GM19099 (cell line): ENCODE data around the gene LPIN3.

Source experiments
- POLR2A ChIP-seq: IDR thresholded peaks from 3 replicates; pipeline ENCODE4 v1.6.1; 2011; ENCODE audit warnings: low read depth; ENCODE audit not compliant: insufficient read length; ENCODE audit errors: extremely low read depth

LPIN3 gene

GRCh38 chr20:41406896-41407444 is 66.3 kb downstream of the LPIN3 start:
- TF ChIP-seq POLR2A = no peak

- TF ChIP-seq POLR2A = no peak
These were observed 67.0 kb downstream of the LPIN3 start for GRCh38 chr20:41407607-41408006.

DNA sequence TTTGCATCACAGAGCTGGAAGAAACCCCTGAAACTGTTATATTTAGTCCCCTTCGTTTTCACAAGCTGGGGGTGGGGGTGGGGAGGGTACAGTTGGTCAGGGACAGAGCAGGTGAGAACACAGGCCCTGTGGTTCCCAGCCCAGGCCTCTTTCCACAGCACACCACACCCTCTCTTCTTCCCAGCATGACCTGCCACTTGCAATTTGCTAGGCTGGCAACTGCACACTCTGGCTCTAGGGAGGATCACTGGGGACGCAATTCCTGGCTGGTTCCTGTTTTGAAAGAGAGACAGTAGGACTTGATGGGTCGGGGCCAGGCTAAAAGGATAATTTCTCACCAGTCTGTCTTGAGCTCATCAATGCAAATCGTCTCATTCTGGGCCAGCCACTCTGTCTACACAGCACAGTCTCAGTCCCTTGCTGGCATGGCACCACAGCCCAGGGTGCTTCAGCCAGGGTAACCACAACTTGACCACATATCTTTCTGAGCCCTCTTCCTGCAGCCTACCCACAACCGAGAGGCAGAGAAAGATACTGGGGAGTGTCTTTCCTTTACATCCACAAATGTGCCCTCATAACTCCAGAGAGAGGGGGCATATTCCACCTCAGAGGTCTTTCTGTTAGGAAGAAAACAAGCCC is 67.7 kb downstream of the LPIN3 start:
- TF ChIP-seq POLR2A = no peak

DNA sequence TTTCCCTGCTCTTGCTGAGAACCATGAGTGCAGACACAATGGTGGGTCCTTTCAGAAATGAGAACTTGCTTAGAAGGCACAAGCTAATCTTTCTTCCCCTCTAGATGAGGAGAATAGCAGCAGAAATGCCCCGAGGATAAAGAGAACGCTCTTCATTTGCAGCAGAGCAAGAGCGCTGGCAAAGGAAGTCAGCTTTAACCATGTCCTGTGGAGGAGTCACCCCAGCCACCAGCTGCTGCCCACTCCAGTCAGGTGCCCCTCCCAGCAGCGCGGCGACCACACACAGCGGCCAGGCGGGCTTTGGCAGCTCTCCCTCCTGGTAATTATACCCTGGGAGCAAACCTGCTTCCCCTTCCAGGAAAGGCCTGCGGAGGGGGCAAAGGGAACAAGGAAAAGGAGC is 68.4 kb downstream of the LPIN3 start:
- TF ChIP-seq POLR2A = no peak
